ENCODE data around the gene PANK1. TPM values are rescaled to one million over a fixed set of nuclear protein-coding genes. Genes with fewer than 3 reads are reported as not detected.

Gene PANK1
- total RNA-seq, 3 donors from 2014 or later: 23.2 to 67.4 (median 24.1) TPM

DNA sequence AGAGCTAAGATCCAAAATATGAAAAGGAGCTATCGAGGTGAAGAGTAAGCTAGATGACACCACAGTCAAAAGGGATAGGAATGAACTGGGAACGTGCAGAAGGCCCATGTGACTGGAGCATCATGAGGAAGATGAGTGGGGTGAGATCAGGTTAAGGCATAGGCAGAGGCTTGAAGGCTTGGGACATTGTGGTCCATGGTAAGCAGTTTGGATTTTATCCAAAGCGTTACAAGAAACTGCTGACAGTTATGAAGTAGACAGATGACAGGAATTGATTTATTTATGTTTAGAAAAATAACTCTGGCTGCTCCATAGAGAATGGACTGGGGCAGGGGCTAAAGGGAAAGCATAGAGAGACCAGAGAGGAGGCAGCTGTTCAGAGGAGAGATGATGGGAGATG is 18.1 kb upstream of the PANK1 start:
- intact Hi-C loops (cut with DNase I, micrococcal nuclease): no loop called here
- peaks cover 5% of the 10 kb centered on the region for H3K4me1 ChIP-seq (ENCODE audit: low read depth)
- DNase-seq (no peak), ATAC-seq (no peak)
- TF ChIP-seq, protein P1, sequence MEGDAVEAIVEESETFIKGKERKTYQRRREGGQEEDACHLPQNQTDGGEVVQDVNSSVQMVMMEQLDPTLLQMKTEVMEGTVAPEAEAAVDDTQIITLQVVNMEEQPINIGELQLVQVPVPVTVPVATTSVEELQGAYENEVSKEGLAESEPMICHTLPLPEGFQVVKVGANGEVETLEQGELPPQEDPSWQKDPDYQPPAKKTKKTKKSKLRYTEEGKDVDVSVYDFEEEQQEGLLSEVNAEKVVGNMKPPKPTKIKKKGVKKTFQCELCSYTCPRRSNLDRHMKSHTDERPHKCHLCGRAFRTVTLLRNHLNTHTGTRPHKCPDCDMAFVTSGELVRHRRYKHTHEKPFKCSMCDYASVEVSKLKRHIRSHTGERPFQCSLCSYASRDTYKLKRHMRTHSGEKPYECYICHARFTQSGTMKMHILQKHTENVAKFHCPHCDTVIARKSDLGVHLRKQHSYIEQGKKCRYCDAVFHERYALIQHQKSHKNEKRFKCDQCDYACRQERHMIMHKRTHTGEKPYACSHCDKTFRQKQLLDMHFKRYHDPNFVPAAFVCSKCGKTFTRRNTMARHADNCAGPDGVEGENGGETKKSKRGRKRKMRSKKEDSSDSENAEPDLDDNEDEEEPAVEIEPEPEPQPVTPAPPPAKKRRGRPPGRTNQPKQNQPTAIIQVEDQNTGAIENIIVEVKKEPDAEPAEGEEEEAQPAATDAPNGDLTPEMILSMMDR (IDR thresholded peaks at IDR 0.05): no peak
- H3K4me3 ChIP-seq: no peak overlapping the region
- no peaks in the 10 kb centered on the region for H3K9me3 ChIP-seq
- H3K36me3 ChIP-seq (ENCODE audit: low read depth): no peaks in the 10 kb centered on the region

DNA sequence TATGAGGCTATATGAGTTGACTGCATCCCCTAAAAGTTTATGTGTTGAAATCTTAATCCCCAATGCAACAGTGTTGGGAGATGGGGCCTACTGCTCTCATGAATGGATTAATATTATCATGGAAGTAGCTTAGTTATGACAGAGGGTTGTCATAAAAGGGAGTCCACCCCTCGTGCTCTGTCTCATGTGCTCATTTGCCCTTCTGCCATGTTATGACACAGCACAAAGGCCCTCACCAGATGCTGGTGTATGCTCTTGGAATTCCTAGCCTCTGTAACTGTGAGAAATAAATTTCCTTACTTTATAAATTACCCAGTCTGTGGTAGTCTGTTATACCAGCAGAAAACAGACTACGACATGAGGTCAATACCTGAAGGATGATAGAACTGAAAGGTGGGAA is 17.6 kb upstream of the PANK1 start:
- no peak overlapping the region for H3K4me3 ChIP-seq
- intact Hi-C loops (cut with DNase I, micrococcal nuclease): no loop called here

DNA sequence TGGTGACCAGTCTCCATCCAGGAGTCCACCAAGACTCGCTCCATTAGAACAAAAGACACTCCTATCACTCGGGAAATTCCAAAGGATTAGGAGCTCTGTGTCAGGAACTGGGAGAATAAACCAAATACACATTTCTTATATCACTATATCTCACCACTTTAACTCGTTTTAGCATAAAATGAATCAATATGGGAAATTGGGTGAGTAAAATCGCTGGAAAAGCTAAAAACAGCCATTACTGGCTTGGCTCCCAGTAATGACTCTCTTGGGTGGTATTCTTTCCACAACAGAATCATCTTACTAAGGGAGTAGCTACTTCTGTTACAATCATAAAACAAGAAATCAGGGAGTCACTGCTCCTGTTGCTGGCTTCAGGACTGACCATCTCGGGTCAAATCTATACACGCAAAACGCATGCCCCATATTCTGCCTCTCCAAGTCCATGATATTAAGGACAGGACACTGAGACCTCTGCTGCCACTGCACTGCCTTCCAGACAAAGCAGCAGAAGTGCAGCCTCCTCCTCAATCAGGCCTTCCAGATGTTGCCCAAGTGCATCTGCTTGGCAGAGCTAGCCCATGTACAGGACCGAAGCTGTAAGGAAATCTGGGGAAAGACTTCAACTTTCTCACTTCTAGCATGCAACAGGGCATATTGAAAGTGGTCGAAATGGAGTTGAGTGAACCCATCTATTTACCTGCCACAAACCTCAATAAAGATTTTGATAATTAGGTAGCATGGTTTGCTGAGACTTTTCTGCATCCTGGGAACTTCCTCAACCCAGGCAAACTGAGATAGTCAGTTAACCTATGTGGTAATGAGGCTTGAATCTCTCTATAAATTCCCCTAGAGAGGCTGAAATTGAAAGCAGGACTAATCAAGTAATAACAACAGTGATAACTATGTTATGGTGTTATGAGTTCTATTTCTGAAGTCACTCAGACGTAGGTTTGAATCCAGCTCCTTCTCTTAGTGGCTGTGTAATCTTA is 14.4 kb upstream of the PANK1 start:
- TF ChIP-seq, protein P1 (IDR thresholded peaks at IDR 0.05): no peak
- Histone ChIP-seq H3K4me1 (ENCODE audit: low read depth) (no peaks in the 10 kb centered on the region), H3K36me3 (ENCODE audit: low read depth) (no peaks in the 10 kb centered on the region), H3K9me3 (peaks cover 8% of the 10 kb centered on the region), H3K4me3 (no peak overlapping the region)
- ATAC-seq (no peak), DNase-seq (no peak)
- intact Hi-C loops (cut with DNase I, micrococcal nuclease): no loop called here

More for the DNA sequence above, 17.6 kb upstream of the PANK1 start:
- Histone ChIP-seq H3K36me3 (ENCODE audit: low read depth) (no peaks in the 10 kb centered on the region), H3K9me3 (no peaks in the 10 kb centered on the region), H3K4me1 (ENCODE audit: low read depth) (peaks cover under 1% of the 10 kb centered on the region)
- DNase-seq (no peak), ATAC-seq (no peak)
- TF ChIP-seq, protein P1 (IDR thresholded peaks at IDR 0.05): no peak

DNA sequence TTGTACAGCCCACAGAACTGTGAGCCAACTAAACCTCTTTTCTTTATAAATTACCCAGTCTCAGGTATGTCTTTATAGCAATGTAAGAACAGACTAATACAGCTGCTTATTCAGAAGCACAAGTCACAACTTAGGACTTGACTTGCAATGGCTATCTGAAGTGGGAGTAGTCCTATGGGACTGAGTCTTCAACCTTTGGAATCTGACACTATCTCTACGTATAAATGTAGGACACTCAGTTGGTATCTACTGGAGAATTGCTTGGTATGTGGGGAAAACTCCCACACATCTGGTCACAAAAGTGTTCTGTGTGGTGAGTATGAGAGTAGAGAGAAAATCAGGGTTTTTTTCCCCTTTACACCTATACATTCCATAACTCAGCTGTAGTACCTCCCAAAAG is 12.3 kb upstream of the PANK1 start:
- H3K4me3 ChIP-seq: no peak overlapping the region
- no peaks in the 10 kb centered on the region for H3K4me1 ChIP-seq (ENCODE audit: low read depth)
- no peaks in the 10 kb centered on the region for H3K36me3 ChIP-seq (ENCODE audit: low read depth)
- intact Hi-C loops (cut with DNase I, micrococcal nuclease): no loop called here
- H3K9me3 ChIP-seq: peaks cover 8% of the 10 kb centered on the region
- TF ChIP-seq, protein P1 (IDR thresholded peaks at IDR 0.05): no peak
- ATAC-seq (peak; percentile 65), DNase-seq (no peak)

DNA sequence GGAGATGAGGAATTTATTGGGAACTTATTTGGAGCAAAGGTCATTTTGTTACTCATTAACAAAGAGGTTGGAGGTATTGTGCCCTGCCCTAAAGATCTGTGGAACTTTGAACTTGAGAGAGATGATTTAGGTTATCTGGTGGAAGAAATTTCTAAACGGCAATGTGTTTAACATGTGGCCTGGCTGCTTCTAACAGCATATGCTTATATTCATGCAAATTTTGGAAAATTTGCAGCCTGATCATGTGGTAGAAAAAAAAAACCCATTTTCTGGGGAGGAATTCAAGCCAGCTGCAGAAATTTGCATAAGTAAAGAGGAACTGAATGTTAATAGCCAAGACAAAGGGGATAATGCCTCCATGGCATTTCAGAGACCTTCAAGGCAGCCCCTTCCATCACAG is 10.7 kb upstream of the PANK1 start:
- DNase-seq: no peak
- TF ChIP-seq, protein P1 (IDR thresholded peaks at IDR 0.05): no peak
- no peak overlapping the region for H3K4me3 ChIP-seq
- intact Hi-C loops (cut with DNase I, micrococcal nuclease): no loop called here
- peak; percentile 60 for ATAC-seq
- no peaks in the 10 kb centered on the region for H3K36me3 ChIP-seq (ENCODE audit: low read depth)
- H3K9me3 ChIP-seq: peaks cover 8% of the 10 kb centered on the region
- H3K4me1 ChIP-seq (ENCODE audit: low read depth): no peaks in the 10 kb centered on the region
